MM.1S (cell line): ENCODE data around the gene GAS7.

ENCODE experiments used
- DNase-seq: peaks from one replicate; pipeline ENCODE4 v3.0.0-alpha.2; 2015
- H2AFZ ChIP-seq: fragments of 300-600 bp; sonication (generic); 2 replicates; pipeline ENCODE4 v1.6.0; 2016; ENCODE audit warnings: antibody characterized with exemption, low read length
- H3F3A ChIP-seq: fragments of 300-600 bp; sonication (generic); 2 replicates; pipeline ENCODE4 v1.6.1; 2016; ENCODE audit warnings: mild to moderate bottlenecking, antibody characterized with exemption, low read length, moderate library complexity, mixed read lengths; ENCODE audit not compliant: insufficient read depth
- H3K27ac ChIP-seq: fragments of 300-600 bp; sonication (generic); 2 replicates; pipeline ENCODE4 v1.5.1; 2016; ENCODE audit warnings: mild to moderate bottlenecking, low read length
- H3K27me3 ChIP-seq: fragments of 300-600 bp; sonication (generic); replicated peaks from 2 replicates; pipeline ENCODE4 v1.6.0; 2016; ENCODE audit warnings: low read length; ENCODE audit not compliant: insufficient read depth
- H3K36me3 ChIP-seq: fragments of 300-600 bp; sonication (generic); replicated peaks from 2 replicates; pipeline ENCODE4 v1.6.1; 2016; ENCODE audit warnings: mild to moderate bottlenecking, low read length, mixed read lengths; ENCODE audit not compliant: insufficient read depth
- H3K4me1 ChIP-seq: fragments of 300-600 bp; sonication (generic); 2 replicates; pipeline ENCODE4 v1.6.1; 2016; ENCODE audit warnings: low read length, mixed read lengths
- H3K4me2 ChIP-seq: fragments of 300-600 bp; sonication (generic); 2 replicates; pipeline ENCODE4 v1.6.0; 2016; ENCODE audit warnings: low read depth, low read length
- H3K4me3 ChIP-seq: fragments of 300-600 bp; sonication (generic); 2 replicates; pipeline ENCODE4 v1.5.1; 2016; ENCODE audit warnings: low read length, mixed read lengths
- H3K79me2 ChIP-seq: fragments of 300-600 bp; sonication (generic); 2 replicates; pipeline ENCODE4 v1.6.1; 2016; ENCODE audit warnings: mixed run types, low read length, mixed read lengths
- H3K9ac ChIP-seq: fragments of 300-600 bp; sonication (generic); 2 replicates; pipeline ENCODE4 v1.6.1; 2016; ENCODE audit warnings: low read length, mixed read lengths
- H3K9me2 ChIP-seq: fragments of 300-600 bp; sonication (generic); replicated peaks from 2 replicates; pipeline ENCODE4 v1.6.1; 2016; ENCODE audit warnings: mild to moderate bottlenecking, low read length, mixed read lengths; ENCODE audit not compliant: insufficient read depth
- H3K9me3 ChIP-seq: fragments of 300-600 bp; sonication (generic); replicated peaks from 2 replicates; pipeline ENCODE4 v1.6.1; 2016; ENCODE audit warnings: mild to moderate bottlenecking, low read length, mixed read lengths; ENCODE audit not compliant: insufficient read depth
- H4K20me1 ChIP-seq: fragments of 300-600 bp; sonication (generic); 2 replicates; pipeline ENCODE4 v1.6.1; 2016; ENCODE audit warnings: mild to moderate bottlenecking, low read length, moderate library complexity, mixed read lengths; ENCODE audit not compliant: insufficient read depth
- CTCF ChIP-seq: fragments of 300-600 bp; sonication (generic); IDR thresholded peaks from 2 replicates; pipeline ENCODE4 v1.5.1; 2016; ENCODE audit warnings: antibody characterized with exemption, low read length, mixed read lengths
- EZH2 ChIP-seq: fragments of 300-600 bp; sonication (generic); optimal IDR thresholded peaks from 2 replicates; pipeline ENCODE3; 2017; ENCODE audit warnings: low read depth, mild to moderate bottlenecking, antibody characterized with exemption, low read length, mixed read lengths
- EZH2phosphoT487 ChIP-seq: fragments of 300-600 bp; sonication (generic); IDR thresholded peaks from 2 replicates; pipeline ENCODE4 v1.6.1; 2018; ENCODE audit warnings: antibody characterized with exemption, low read length

GAS7 gene

DNA sequence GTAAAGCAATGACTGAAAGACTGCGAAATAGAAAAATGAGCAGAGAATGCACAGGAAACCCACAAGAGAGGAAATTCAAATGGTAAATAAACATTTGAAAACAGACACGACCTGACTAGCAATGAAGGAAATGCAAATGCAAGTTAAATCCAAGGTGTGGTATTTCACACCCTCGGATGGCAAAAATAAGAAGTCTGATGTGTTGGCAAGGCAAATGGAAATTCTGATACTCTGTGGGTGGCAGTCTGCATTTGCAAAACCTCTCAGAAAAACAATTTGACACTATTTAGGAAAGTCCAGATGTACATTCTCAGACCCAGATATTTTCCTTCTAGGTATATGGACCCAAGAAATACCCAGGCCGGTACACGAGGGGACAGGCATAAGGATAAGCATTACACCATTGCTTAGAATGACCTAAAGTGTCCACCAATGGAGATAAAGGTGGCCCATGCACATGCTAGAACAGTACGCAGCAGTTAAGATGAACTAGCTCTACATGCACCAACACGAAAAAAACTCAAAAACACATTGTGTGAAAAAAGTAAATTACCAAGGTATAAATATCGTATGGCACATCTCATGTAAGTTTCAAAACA lies 116.7 kb downstream of the GAS7 start:
- TF ChIP-seq CTCF, result no peak
- TF ChIP-seq EZH2, result no peak
- TF ChIP-seq EZH2phosphoT487, result no peak
- H3K4me3 ChIP-seq, result no peak overlapping the region
- H3F3A ChIP-seq, result no peaks in the 10 kb centered on the region
- H2AFZ ChIP-seq, result no peak overlapping the region
- H4K20me1 ChIP-seq, result no peaks in the 10 kb centered on the region
- no peaks in the 10 kb centered on the region for H3K9me3 ChIP-seq
- no peaks in the 10 kb centered on the region for H3K36me3 ChIP-seq
- no peak for DNase-seq
- H3K27me3 ChIP-seq, result 0 out of 2 replicates have a peak, but pooled peaks cover 5% of the 10 kb centered on the region
- no peak overlapping the region for H3K4me2 ChIP-seq
- H3K27ac ChIP-seq, result no peak overlapping the region
- no peaks in the 10 kb centered on the region for H3K9me2 ChIP-seq
- H3K4me1 ChIP-seq, result no peaks in the 10 kb centered on the region
- no peak overlapping the region for H3K9ac ChIP-seq
- no peaks in the 10 kb centered on the region for H3K79me2 ChIP-seq

DNA sequence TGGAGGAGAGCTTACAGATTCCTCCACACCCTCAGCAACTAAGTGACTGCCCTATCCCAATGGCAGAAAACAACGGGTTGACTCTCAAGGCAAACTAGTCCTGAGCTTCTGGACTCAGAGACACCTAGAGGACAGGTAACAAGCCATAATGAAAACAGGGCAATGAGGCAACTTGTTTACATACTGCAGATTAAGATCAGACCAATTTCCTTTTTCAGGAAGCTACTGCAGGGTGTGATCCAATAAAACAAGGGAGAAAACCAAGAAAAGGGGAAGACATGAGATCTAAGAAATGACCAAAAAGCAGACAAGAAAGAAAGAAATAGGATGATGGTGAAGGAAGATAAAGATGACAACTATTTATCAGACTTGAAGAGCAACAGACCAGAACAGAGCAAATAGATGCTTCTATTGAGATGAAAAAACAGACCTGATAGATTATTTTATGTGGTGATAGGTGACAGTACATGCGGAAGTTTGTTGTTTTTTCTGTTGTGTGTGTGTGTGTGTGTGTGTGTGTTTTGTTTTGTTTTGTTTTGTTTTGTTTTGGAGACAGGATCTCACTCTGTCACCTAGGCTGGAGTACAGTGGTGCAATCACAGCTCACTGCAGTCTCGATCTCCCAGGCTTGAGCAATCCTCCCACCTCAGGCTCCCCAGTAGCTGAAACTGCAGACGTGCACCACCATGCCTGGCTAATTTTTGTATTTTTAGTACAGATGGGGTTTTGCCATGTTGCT lies 120.7 kb downstream of the GAS7 start:
- Histone ChIP-seq H2AFZ (no peak overlapping the region), H3F3A (no peaks in the 10 kb centered on the region), H3K9me3 (no peaks in the 10 kb centered on the region), H3K9ac (no peak overlapping the region), H3K27ac (no peak overlapping the region), H3K79me2 (no peaks in the 10 kb centered on the region), H4K20me1 (no peaks in the 10 kb centered on the region), H3K4me1 (no peaks in the 10 kb centered on the region), H3K27me3 (no peaks in the 10 kb centered on the region), H3K4me3 (no peak overlapping the region), H3K36me3 (no peaks in the 10 kb centered on the region), H3K4me2 (no peak overlapping the region), H3K9me2 (no peaks in the 10 kb centered on the region)
- no peak for TF ChIP-seq EZH2phosphoT487
- DNase-seq, result no peak

GRCh38 chr17:10075919-10076318 lies 122.5 kb downstream of the GAS7 start:
- H3K79me2 ChIP-seq, result no peaks in the 10 kb centered on the region
- H3K4me2 ChIP-seq, result no peak overlapping the region
- H3K4me3 ChIP-seq, result no peak overlapping the region
- no peaks in the 10 kb centered on the region for H3K9me2 ChIP-seq
- H3K4me1 ChIP-seq, result no peaks in the 10 kb centered on the region
- no peaks in the 10 kb centered on the region for H4K20me1 ChIP-seq
- no peak overlapping the region for H3K9ac ChIP-seq
- TF ChIP-seq EZH2phosphoT487 (no peak), CTCF (no peak), EZH2 (no peak)
- H3K36me3 ChIP-seq, result no peaks in the 10 kb centered on the region
- no peak for DNase-seq
- no peak overlapping the region for H3K27ac ChIP-seq
- H2AFZ ChIP-seq, result no peak overlapping the region
- H3F3A ChIP-seq, result no peaks in the 10 kb centered on the region
- no peaks in the 10 kb centered on the region for H3K27me3 ChIP-seq
- no peaks in the 10 kb centered on the region for H3K9me3 ChIP-seq

DNA sequence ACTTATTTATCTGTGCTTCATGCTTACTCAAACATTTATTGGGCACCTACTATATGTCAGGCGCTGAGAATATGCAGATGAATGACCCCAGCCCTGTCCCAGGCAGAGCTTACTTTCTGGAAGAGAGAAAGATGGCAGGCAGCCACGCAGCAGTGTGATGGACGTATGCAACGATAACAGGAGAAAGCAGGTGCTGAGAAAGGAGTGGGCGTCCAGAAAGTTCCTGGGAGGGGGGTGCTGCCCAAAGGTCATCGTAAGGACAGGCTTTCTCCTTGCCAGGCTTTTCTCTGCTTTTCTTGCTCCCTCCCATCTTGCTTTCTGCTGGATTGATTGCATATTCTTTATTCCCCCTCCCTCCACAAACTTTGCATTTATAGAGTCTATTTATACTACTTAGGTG lies 124.5 kb downstream of the GAS7 start:
- Histone ChIP-seq H3K36me3 (no peaks in the 10 kb centered on the region), H3K79me2 (no peaks in the 10 kb centered on the region), H3K4me3 (no peak overlapping the region), H3K27ac (no peak overlapping the region), H3K9me3 (no peaks in the 10 kb centered on the region), H3F3A (no peaks in the 10 kb centered on the region), H3K27me3 (no peaks in the 10 kb centered on the region), H3K4me2 (no peak overlapping the region), H3K4me1 (no peaks in the 10 kb centered on the region), H3K9ac (no peak overlapping the region), H4K20me1 (no peaks in the 10 kb centered on the region), H2AFZ (no peak overlapping the region), H3K9me2 (no peaks in the 10 kb centered on the region)
- no peak for DNase-seq
- no peak for TF ChIP-seq EZH2phosphoT487
- no peak for TF ChIP-seq EZH2
- no peak for TF ChIP-seq CTCF
